H9 (cell line): ENCODE measurements around the gene RNF26. TPM values are rescaled to one million over a fixed set of nuclear protein-coding genes. Genes with fewer than 3 reads are reported as not detected.

Experiments used
- DNase-seq: peaks from one replicate; pipeline ENCODE4 v3.0.0-alpha.2; 2017
- H2AFZ ChIP-seq: one replicate; pipeline ENCODE4 v1.6.1; 2013; ENCODE audit warnings: mild to moderate bottlenecking, low read length, control low read depth, moderate library complexity
- H2AK5ac ChIP-seq: 2 replicates; pipeline ENCODE4 v1.6.1; 2013; ENCODE audit warnings: low read length, control low read depth, mixed read lengths; ENCODE audit not compliant: insufficient read length
- H2BK120ac ChIP-seq: one replicate; pipeline ENCODE4 v1.6.1; 2013; ENCODE audit warnings: low read depth, mild to moderate bottlenecking, low read length, control low read depth, inconsistent platforms; ENCODE audit not compliant: poor library complexity, severe bottlenecking
- H2BK12ac ChIP-seq: 2 replicates; pipeline ENCODE4 v1.6.1; 2013; ENCODE audit warnings: low read length, control low read depth, mixed read lengths, low read depth; ENCODE audit not compliant: insufficient read length
- H2BK15ac ChIP-seq: 2 replicates; pipeline ENCODE4 v1.6.1; 2013; ENCODE audit warnings: low read depth, low read length, control low read depth
- H2BK20ac ChIP-seq: one replicate; pipeline ENCODE4 v1.6.1; 2013; ENCODE audit warnings: low read depth, mild to moderate bottlenecking, low read length, control low read depth, inconsistent platforms; ENCODE audit not compliant: poor library complexity, severe bottlenecking
- H2BK5ac ChIP-seq: 2 replicates; pipeline ENCODE4 v1.6.1; 2013; ENCODE audit warnings: low read length, control low read depth, mixed read lengths; ENCODE audit not compliant: insufficient read length
- H3K14ac ChIP-seq: 2 replicates; pipeline ENCODE4 v1.6.1; 2013; ENCODE audit warnings: low read length, control low read depth; ENCODE audit not compliant: insufficient read depth
- H3K18ac ChIP-seq: 2 replicates; pipeline ENCODE4 v1.6.1; 2013; ENCODE audit warnings: low read depth, mild to moderate bottlenecking, mixed read lengths, low read length, control low read depth; ENCODE audit not compliant: insufficient read length
- H3K23ac ChIP-seq: 2 replicates; pipeline ENCODE4 v1.6.1; 2013; ENCODE audit warnings: low read length, control low read depth, mixed read lengths, low read depth; ENCODE audit not compliant: insufficient read length
- H3K23me2 ChIP-seq: 2 replicates; pipeline ENCODE4 v1.6.1; 2013; ENCODE audit warnings: low read depth, mild to moderate bottlenecking, mixed read lengths, low read length, control low read depth; ENCODE audit not compliant: insufficient read length, poor library complexity, severe bottlenecking
- H3K27ac ChIP-seq: 2 replicates; pipeline ENCODE4 v1.5.1; 2013; ENCODE audit warnings: low read length, control low read depth, mixed read lengths, low read depth; ENCODE audit not compliant: insufficient read length
- H3K27me3 ChIP-seq: 2 replicates; pipeline ENCODE4 v1.6.1; 2013; ENCODE audit warnings: low read length, control low read depth, inconsistent platforms; ENCODE audit not compliant: insufficient read depth
- H3K4ac ChIP-seq: 2 replicates; pipeline ENCODE4 v1.6.1; 2013; ENCODE audit warnings: low read depth, mild to moderate bottlenecking, control low read depth, inconsistent platforms, low read length, moderate library complexity
- H3K4me1 ChIP-seq: 2 replicates; pipeline ENCODE4 v1.6.1; 2013; ENCODE audit warnings: low read length, control low read depth, inconsistent platforms; ENCODE audit not compliant: insufficient read depth
- H3K4me2 ChIP-seq: 2 replicates; pipeline ENCODE4 v1.6.1; 2013; ENCODE audit warnings: low read length, control low read depth, mixed read lengths; ENCODE audit not compliant: insufficient read length, insufficient read depth
- H3K56ac ChIP-seq: 2 replicates; pipeline ENCODE4 v1.6.1; 2013; ENCODE audit warnings: low read depth, mild to moderate bottlenecking, mixed read lengths, low read length, control low read depth; ENCODE audit not compliant: insufficient read length
- H3K79me1 ChIP-seq: 2 replicates; pipeline ENCODE4 v1.6.1; 2013; ENCODE audit warnings: low read depth, mild to moderate bottlenecking, moderate library complexity, low read length, control low read depth, inconsistent platforms; ENCODE audit not compliant: insufficient read depth, poor library complexity, severe bottlenecking
- H3K79me2 ChIP-seq: 2 replicates; pipeline ENCODE4 v1.6.1; 2013; ENCODE audit warnings: low read length, control low read depth, inconsistent platforms; ENCODE audit not compliant: insufficient read depth
- H3K9ac ChIP-seq: 2 replicates; pipeline ENCODE4 v1.6.1; 2013; ENCODE audit warnings: low read length, control low read depth, mixed read lengths; ENCODE audit not compliant: insufficient read length; ENCODE audit errors: extremely low read depth
- H3K9me3 ChIP-seq: one replicate; pipeline ENCODE4 v1.6.1; 2013; ENCODE audit warnings: low read depth, low read length, inconsistent platforms; ENCODE audit not compliant: control insufficient read depth
- H3T11ph ChIP-seq: one replicate; pipeline ENCODE4 v1.6.1; 2013; ENCODE audit warnings: mild to moderate bottlenecking, low read length, control low read depth, inconsistent platforms
- H4K20me1 ChIP-seq: one replicate; pipeline ENCODE4 v1.6.1; 2013; ENCODE audit not compliant: control insufficient read depth, insufficient read length, insufficient read depth
- H4K5ac ChIP-seq: 2 replicates; pipeline ENCODE4 v1.6.1; 2013; ENCODE audit warnings: low read depth, mild to moderate bottlenecking, mixed read lengths, low read length, control low read depth; ENCODE audit not compliant: insufficient read length
- H4K8ac ChIP-seq: replicated peaks from 2 replicates; pipeline ENCODE4 v1.6.1; 2013; ENCODE audit warnings: low read length, control low read depth, mixed read lengths, low read depth; ENCODE audit not compliant: insufficient read length
- H4K91ac ChIP-seq: 2 replicates; pipeline ENCODE4 v1.6.1; 2013; ENCODE audit warnings: low read depth, mild to moderate bottlenecking, moderate library complexity, mixed read lengths, low read length, control low read depth; ENCODE audit not compliant: insufficient read length
- H3K27ac Mint-ChIP-seq, 3 experiments: 2 replicates in 2 of 3; 3 replicates in 1 of 3; pipeline ENCODE4 v1.8.0; 2020 to 2021; ENCODE audit warnings: mixed read lengths in 3 of 3, mild to moderate bottlenecking in 1 of 3, moderate library complexity in 1 of 3
- H3K27me3 Mint-ChIP-seq: 2 replicates; pipeline ENCODE4 v1.8.0; 2021; ENCODE audit warnings: low read depth, mild to moderate bottlenecking, moderate library complexity, mixed read lengths
- H3K36me3 Mint-ChIP-seq, 3 experiments: 2 replicates in 2 of 3; 3 replicates in 1 of 3; pipeline ENCODE4 v1.8.0; 2020 to 2021; ENCODE audit warnings: low read depth in 3 of 3, mixed read lengths in 3 of 3; ENCODE audit not compliant: insufficient read depth in 1 of 3
- H3K4me1 Mint-ChIP-seq, 2 experiments: 2 replicates each; pipeline ENCODE4 v1.8.0; 2020; ENCODE audit warnings: mixed read lengths in 2 of 2
- H3K4me3 Mint-ChIP-seq, 2 experiments: 2 replicates in 1 of 2; 3 replicates in 1 of 2; pipeline ENCODE4 v1.8.0; 2020 to 2021; ENCODE audit warnings: mild to moderate bottlenecking in 2 of 2, mixed read lengths in 2 of 2, moderate library complexity in 1 of 2
- H3K9me3 Mint-ChIP-seq, 2 experiments: 2 replicates in 1 of 2; 3 replicates in 1 of 2; pipeline ENCODE4 v1.8.0; 2020; ENCODE audit warnings: mild to moderate bottlenecking in 2 of 2, mixed read lengths in 2 of 2, moderate library complexity in 1 of 2
- CTCF ChIP-seq: fragments of 200-600 bp; sonication (generic); conservative IDR thresholded peaks from 3 replicates; pipeline ENCODE4 v1.8.0; 2021; ENCODE audit warnings: antibody characterized with exemption, mild to moderate bottlenecking
- WGBS: extraction: QIAGEN DNeasy Blood & Tissue Kit; methylation state at CpG from one replicate; pipeline ENCODE4 v1.1.7; 2013; ENCODE audit warnings: missing lambda C conversion rate, low lambda C conversion rate, mixed read lengths; ENCODE audit not compliant: insufficient read length; ENCODE audit errors: extremely low coverage; 5-methylcytosine and 5-hydroxymethylcytosine counted together
- total RNA-seq: library from RNA; stranded (reverse); gene quantifications from 2 replicates; pipeline ENCODE4 v1.2.1, GENCODE V29; 2021

Gene RNF26
- total RNA-seq, 1 experiment from 2014 or later: 57.6 TPM

GRCh38 chr11:119293461-119293860 lies 40.9 kb upstream of the RNF26 start:
- Histone ChIP-seq H2AFZ (no peak overlapping the region), H2BK15ac (no peak overlapping the region), H3K14ac (no peak overlapping the region), H3T11ph (no peak overlapping the region), H3K9ac (no peak overlapping the region), H4K91ac (no peak overlapping the region), H2BK5ac (no peak overlapping the region), H3K79me2 (no peaks in the 10 kb centered on the region), H3K27me3 (no peaks in the 10 kb centered on the region), H4K5ac (no peak overlapping the region), H3K9me3 (no peaks in the 10 kb centered on the region), H2BK12ac (no peak overlapping the region), H3K18ac (no peak overlapping the region), H3K4me1 (no peaks in the 10 kb centered on the region), H2AK5ac (no peak overlapping the region), H3K56ac (no peak overlapping the region), H3K23me2 (no peaks in the 10 kb centered on the region), H2BK20ac (no peak overlapping the region), H3K4ac (no peak overlapping the region), H2BK120ac (no peak overlapping the region), H4K20me1 (no peaks in the 10 kb centered on the region), H3K23ac (no peak overlapping the region), H3K27ac (no peak overlapping the region), H4K8ac (no peak overlapping the region), H3K79me1 (no peaks in the 10 kb centered on the region), H3K4me2 (no peak overlapping the region)
- no peaks in the 10 kb centered on the region for H3K4me1 Mint-ChIP-seq
- H3K9me3 Mint-ChIP-seq: peaks cover 0 to 4% of the 10 kb centered on the region in 2 experiments; a peak in 2 of 5 replicates
- peaks cover 28 to 59% (median 46%) of the 10 kb centered on the region in 3 experiments; a peak in 6 of 7 replicates for H3K36me3 Mint-ChIP-seq
- H3K27ac Mint-ChIP-seq: no peak overlapping the region; a peak in 1 of 7 replicates
- DNase-seq: no peak
- H3K4me3 Mint-ChIP-seq: no peak overlapping the region
- H3K27me3 Mint-ChIP-seq: no peaks in the 10 kb centered on the region
- TF ChIP-seq CTCF: no peak
- no CpG with 5 or more reads among the region's 3 CpGs for WGBS
